Heart left ventricle (tissue), 16 donors: ENCODE data around the gene CNTN5. TPM values are rescaled to one million over a fixed set of nuclear protein-coding genes. Genes with fewer than 3 reads are reported as not detected.

Experiments used
- ATAC-seq, 4 donors: fragments of 200-7000 bp; cut with Tn5 transposase; one replicate each; pipeline ENCODE4 v1.9.1; 2020 to 2022; ENCODE audit warnings: moderate library complexity in 4 of 4, mild to moderate bottlenecking in 3 of 4, moderate number of reproducible peaks in 1 of 4
- DNase-seq, 5 donors: peaks; one replicate each; pipeline ENCODE4 v3.0.0-alpha.2; 2020
- H3K27ac ChIP-seq, 12 donors: fragments of 200-600 bp; sonication (generic) in 4 of 12; one replicate each; pipeline versions ENCODE4 v1.5.0 to v1.8.0; 2016 to 2022; ENCODE audit warnings: mild to moderate bottlenecking in 2 of 12
- H3K27me3 ChIP-seq, 9 donors: fragments of 200-600 bp; sonication (generic) in 2 of 9; one replicate each; pipeline versions ENCODE4 v1.5.1 to v1.8.0; 2016 to 2022; ENCODE audit warnings: mild to moderate bottlenecking in 3 of 9
- H3K36me3 ChIP-seq, 9 donors: fragments of 200-600 bp; sonication (generic) in 2 of 9; one replicate each; pipeline versions ENCODE4 v1.5.0 to v1.8.0; 2018 to 2022; ENCODE audit warnings: mild to moderate bottlenecking in 2 of 9
- H3K4me1 ChIP-seq, 12 donors: fragments of 200-600 bp; sonication (generic) in 4 of 12; one replicate each; pipeline versions ENCODE4 v1.5.0 to v1.8.0; 2016 to 2022; ENCODE audit warnings: mild to moderate bottlenecking in 3 of 12
- H3K4me3 ChIP-seq, 12 donors: fragments of 200-600 bp; sonication (generic) in 4 of 12; one replicate each; pipeline versions ENCODE4 v1.5.0 to v1.8.0; 2017 to 2022; ENCODE audit warnings: mild to moderate bottlenecking in 9 of 12, moderate library complexity in 4 of 12
- H3K9me3 ChIP-seq, 12 donors: fragments of 200-600 bp; sonication (generic) in 4 of 12; one replicate each; pipeline versions ENCODE4 v1.5.0 to v1.8.0; 2016 to 2022; ENCODE audit warnings: mild to moderate bottlenecking in 1 of 12
- CTCF ChIP-seq, 12 donors: fragments of 200-600 bp; sonication (generic) in 4 of 12; IDR thresholded peaks; one replicate each; pipeline versions ENCODE4 v1.5.0 to v1.8.0; 2018 to 2022; ENCODE audit warnings: antibody characterized with exemption in 12 of 12, mild to moderate bottlenecking in 5 of 12
- POLR2A ChIP-seq, 2 donors: fragments of 450-650 bp; IDR thresholded peaks; one replicate each; pipeline ENCODE4 v1.6.1; 2017; ENCODE audit warnings: antibody characterized with exemption in 2 of 2, mild to moderate bottlenecking in 2 of 2, moderate library complexity in 2 of 2
- WGBS, 4 donors: extraction: QIAGEN DNeasy Blood & Tissue Kit in 2 of 4; methylation state at CpG; one replicate each; pipeline versions ENCODE4 v1.1.5 to v1.1.7; 2013 to 2018; 5-methylcytosine and 5-hydroxymethylcytosine counted together
- intact Hi-C, 10 donors: fragments of 100-400 bp; cut with DNase I; formaldehyde crosslinking; loops; one replicate each; pipeline versions ENCODE4 v1.11.1 to v1.14.2; 2022
- polyA plus RNA-seq, 2 donors: library from polyadenylated mRNA; stranded (reverse); fragments of 200-250 nt; gene quantifications; one replicate each; pipeline ENCODE4 v1.2.3, GENCODE V29; 2013
- total RNA-seq, 9 donors: library from RNA; depleted of rRNA in 2 of 9; stranded (reverse); fragments of >200 nt in 2 of 9; fragmentation: NEBNext Ultra II Directional in 3 of 9; extraction: Animal tissue kit (Norgen Biotek cat#: 25700) in 3 of 9; gene quantifications; one replicate each; pipeline versions ENCODE4 v1.1.0 to v1.2.4, GENCODE V29; 2016 to 2023
- donor health status: ischemic (EF 13 %, LVEDD 7.1; RV severe dilation, severe dysfunction).
- donor health status: healthy with polysubstance abuse.
- donor health status: DM: no; HTN: yes; CAD: no.
- donor health status: DM: no; HTN: no; CAD: no.
- donor health status: ischemic (EF 25% LVEDD 6.9; RV normal size, moderate dysfunction).
- donor health status: ischemic (EF 25% LVEDD 5.7; RV mildly dilated, moderate dysfunction).
- donor health status: healthy.
- donor health status: DM: yes; HTN: yes; CAD: no.
- donor health status: ischemic (EF 35%, LVEDD 5.7; RV mildly dilated, moderate dysfunction).
- donor health status: nonischemic (EF 11% LVEDD 7.7; RV severe dilation, severe dysfunction).
- donor health status: DM: yes; HTN: yes; CAD: no.
- donor health status: PGD.
- donor health status: ischemic (EF 29% LVEDD 5.4; RV normal size, mild dysfunction).
- donor health status: nonischemic (EF 23%, LVEDD 6.1; RV moderate dilation, normal function).

Gene CNTN5
- total and polyA plus RNA-seq, 11 donors: 0.11 to 0.16 TPM; not detected in 9

- no peak overlapping the region for H3K4me3 ChIP-seq
- ATAC-seq: no peak
- TF ChIP-seq POLR2A (IDR thresholded peaks at IDR 0.05): no peak
- no peak for TF ChIP-seq CTCF (IDR thresholded peaks at IDR 0.05)
- H3K27ac ChIP-seq: no peak overlapping the region
- intact Hi-C loops: no loop called here
- WGBS, 4 donors: 91 to 97% (median 96%) methylated on average over 1 of the region's 1 CpG
- H3K36me3 ChIP-seq: no peaks in the 10 kb centered on the region
- no peaks in the 10 kb centered on the region for H3K4me1 ChIP-seq
- H3K9me3 ChIP-seq: no peaks in the 10 kb centered on the region
- no peak for DNase-seq
- no peaks in the 10 kb centered on the region for H3K27me3 ChIP-seq
These were observed 235.9 kb downstream of the CNTN5 start for GRCh38 chr11:99256614-99257013.

GRCh38 chr11:99257131-99257530, 236.4 kb downstream of the CNTN5 start:
- WGBS, 4 donors: 19 to 29% (median 24%) methylated on average over 1 of the region's 1 CpG
- intact Hi-C loops: no loop called here
- no peak overlapping the region for H3K4me3 ChIP-seq
- H3K9me3 ChIP-seq: no peaks in the 10 kb centered on the region
- no peak overlapping the region for H3K27ac ChIP-seq
- TF ChIP-seq CTCF (IDR thresholded peaks at IDR 0.05): no peak
- TF ChIP-seq POLR2A (IDR thresholded peaks at IDR 0.05): no peak
- no peaks in the 10 kb centered on the region for H3K36me3 ChIP-seq
- H3K27me3 ChIP-seq: no peaks in the 10 kb centered on the region
- ATAC-seq (no peak), DNase-seq (no peak)
- no peaks in the 10 kb centered on the region for H3K4me1 ChIP-seq

- no peak for DNase-seq
- H3K36me3 ChIP-seq: no peaks in the 10 kb centered on the region
- intact Hi-C loops: no loop called here
- ATAC-seq: no peak
- WGBS, 4 donors: 61 to 74% (median 68%) methylated on average over 1 of the region's 1 CpG
- no peak overlapping the region for H3K27ac ChIP-seq
- no peaks in the 10 kb centered on the region for H3K27me3 ChIP-seq
- H3K9me3 ChIP-seq: no peaks in the 10 kb centered on the region
- no peak for TF ChIP-seq POLR2A (IDR thresholded peaks at IDR 0.05)
- TF ChIP-seq CTCF (IDR thresholded peaks at IDR 0.05): no peak
- H3K4me3 ChIP-seq: no peak overlapping the region
- H3K4me1 ChIP-seq: no peaks in the 10 kb centered on the region
These were observed 239.9 kb downstream of the CNTN5 start for GRCh38 chr11:99260696-99261095.

- Histone ChIP-seq H3K9me3 (no peaks in the 10 kb centered on the region), H3K4me3 (no peak overlapping the region), H3K36me3 (no peaks in the 10 kb centered on the region), H3K27ac (no peak overlapping the region), H3K4me1 (no peaks in the 10 kb centered on the region), H3K27me3 (no peaks in the 10 kb centered on the region)
- no peak for DNase-seq
- TF ChIP-seq CTCF (IDR thresholded peaks at IDR 0.05) (no peak), POLR2A (IDR thresholded peaks at IDR 0.05) (no peak)
- intact Hi-C loops: no loop called here
- ATAC-seq: no peak
- WGBS, 4 donors: 28 to 36% (median 32%) methylated on average over 3 of the region's 3 CpGs
These were observed 248.1 kb downstream of the CNTN5 start for GRCh38 chr11:99268886-99269285.
